Epithelial cell of proximal tubule (primary cell): Measurements from ENCODE around the gene TNFRSF13B. TPM values are rescaled to one million over a fixed set of nuclear protein-coding genes. Genes with fewer than 3 reads are reported as not detected.

ENCODE experiments used
- DNase-seq: peaks from one replicate; pipeline ENCODE4 v3.0.0-alpha.2; 2011; ENCODE audit warnings: low read depth
- H3K4me3 ChIP-seq: 2 replicates; pipeline ENCODE4 v1.5.1; 2011; ENCODE audit warnings: low read depth, mild to moderate bottlenecking, low read length
- total RNA-seq: library from RNA; depleted of rRNA; stranded (reverse); fragments of >200 nt; gene quantifications from 2 replicates; pipeline ENCODE4 v1.2.3, GENCODE V29; 2015
- TF ChIP-seq, protein P1 (sequence below): conservative IDR thresholded peaks from 2 replicates; pipeline ENCODE4 v1.5.1; 2012; ENCODE audit warnings: low read depth, mild to moderate bottlenecking, low read length

Gene TNFRSF13B
- total RNA-seq, 1 donor from 2014 or later, result not detected

DNA sequence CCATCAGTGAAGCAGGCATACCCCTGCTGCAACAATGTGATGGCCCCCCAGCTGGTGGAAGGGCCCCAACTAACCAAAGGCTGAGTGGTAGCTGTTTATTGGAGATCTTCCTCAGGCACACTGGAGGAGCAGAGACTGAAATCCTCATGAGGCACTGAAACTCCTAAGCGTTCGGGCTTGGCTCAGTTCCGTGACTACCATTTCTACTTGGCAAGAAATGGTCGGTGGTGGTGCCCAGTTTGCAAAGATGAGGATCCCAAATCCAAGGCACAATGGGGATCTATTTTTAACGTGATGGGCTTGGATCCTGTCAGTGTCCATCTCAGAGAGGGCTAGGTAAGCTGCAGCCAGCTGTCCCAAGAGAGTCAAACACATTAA lies 82.8 kb downstream of the TNFRSF13B start:
- DNase-seq, result no peak
- TF ChIP-seq, protein P1, sequence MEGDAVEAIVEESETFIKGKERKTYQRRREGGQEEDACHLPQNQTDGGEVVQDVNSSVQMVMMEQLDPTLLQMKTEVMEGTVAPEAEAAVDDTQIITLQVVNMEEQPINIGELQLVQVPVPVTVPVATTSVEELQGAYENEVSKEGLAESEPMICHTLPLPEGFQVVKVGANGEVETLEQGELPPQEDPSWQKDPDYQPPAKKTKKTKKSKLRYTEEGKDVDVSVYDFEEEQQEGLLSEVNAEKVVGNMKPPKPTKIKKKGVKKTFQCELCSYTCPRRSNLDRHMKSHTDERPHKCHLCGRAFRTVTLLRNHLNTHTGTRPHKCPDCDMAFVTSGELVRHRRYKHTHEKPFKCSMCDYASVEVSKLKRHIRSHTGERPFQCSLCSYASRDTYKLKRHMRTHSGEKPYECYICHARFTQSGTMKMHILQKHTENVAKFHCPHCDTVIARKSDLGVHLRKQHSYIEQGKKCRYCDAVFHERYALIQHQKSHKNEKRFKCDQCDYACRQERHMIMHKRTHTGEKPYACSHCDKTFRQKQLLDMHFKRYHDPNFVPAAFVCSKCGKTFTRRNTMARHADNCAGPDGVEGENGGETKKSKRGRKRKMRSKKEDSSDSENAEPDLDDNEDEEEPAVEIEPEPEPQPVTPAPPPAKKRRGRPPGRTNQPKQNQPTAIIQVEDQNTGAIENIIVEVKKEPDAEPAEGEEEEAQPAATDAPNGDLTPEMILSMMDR, result no peak
- no peak overlapping the region for H3K4me3 ChIP-seq

Other genes starting within 250 kb of the TNFRSF13B start
- gene MPRIP, start 70.3 kb upstream of the TNFRSF13B start, total RNA-seq, result 102 and 109 TPM in 2 replicates
- 0.92 and 3.3 TPM in 2 replicates for gene PLD6, start 234.2 kb upstream of the TNFRSF13B start, total RNA-seq